T-cell (primary cell): ENCODE measurements around the gene ZNF134. TPM values are rescaled to one million over a fixed set of nuclear protein-coding genes. Genes with fewer than 3 reads are reported as not detected.

Experiments used
- ATAC-seq, 4 experiments: fragments of 200-7000 bp in 3 of 4; fragments of 150-1000 bp in 1 of 4; cut with Tn5 transposase; replicated peaks in 1 of 4; 1 replicate in 3 of 4; 2 replicates in 1 of 4; pipeline ENCODE4 v1.10.0; 2021; ENCODE audit warnings: moderate library complexity in 3 of 4, mild to moderate bottlenecking in 2 of 4, moderate number of reproducible peaks in 1 of 4
- CTCF ChIA-PET, 2 donors: fragments of 300-600 bp; sonication (Branson Sonifier 250); formaldehyde crosslinking; loops; one replicate each; lab custom pipeline; 2022; ENCODE audit warnings: antibody characterized with exemption in 2 of 2; lab: Charles Lee
- POLR2A ChIA-PET, 2 donors: fragments of 300-600 bp; sonication (Branson Sonifier 250); formaldehyde crosslinking; loops; one replicate each; lab custom pipeline; 2022; ENCODE audit warnings: antibody characterized with exemption in 2 of 2; lab: Charles Lee
- DNase-seq, 35 experiments: peaks; one replicate each; pipeline versions ENCODE4 v3.0.0 to v3.0.0-alpha.2; 2013 to 2023
- H3K27ac ChIP-seq: one replicate; pipeline ENCODE4 v1.5.1; 2013; ENCODE audit warnings: low read length
- H3K27me3 ChIP-seq, 2 experiments: replicated peaks in 1 of 2; 1 replicate in 1 of 2; 2 replicates in 1 of 2; pipeline versions ENCODE4 v1.6.1 to v1.7.0; 2013; ENCODE audit warnings: low read length in 1 of 2, mixed read lengths in 1 of 2; ENCODE audit not compliant: control insufficient read depth in 2 of 2, insufficient read depth in 2 of 2; ENCODE audit errors: extremely low read depth in 1 of 2
- H3K36me3 ChIP-seq, 2 donors: 1 replicate in 1 of 2; 2 replicates in 1 of 2; pipeline versions ENCODE4 v1.6.1 to v1.7.0; 2013; ENCODE audit warnings: low read length in 1 of 2; ENCODE audit not compliant: control insufficient read depth in 2 of 2, insufficient read depth in 1 of 2; ENCODE audit errors: extremely low read depth in 1 of 2
- H3K4me1 ChIP-seq, 2 experiments: 1 replicate in 1 of 2; 2 replicates in 1 of 2; pipeline versions ENCODE4 v1.6.1 to v1.7.0; 2013; ENCODE audit warnings: low read length in 2 of 2, mixed read lengths in 1 of 2; ENCODE audit not compliant: insufficient read depth in 2 of 2, control insufficient read depth in 1 of 2; ENCODE audit errors: extremely low read depth in 1 of 2
- H3K4me3 ChIP-seq, 2 donors: 1 replicate in 1 of 2; 2 replicates in 1 of 2; pipeline versions ENCODE4 v1.5.1 to v1.7.0; 2013; ENCODE audit warnings: mild to moderate bottlenecking in 2 of 2, low read length in 1 of 2, moderate library complexity in 1 of 2; ENCODE audit not compliant: control insufficient read depth in 1 of 2; ENCODE audit errors: extremely low read depth in 1 of 2
- H3K9me3 ChIP-seq: 2 replicates; pipeline ENCODE4 v1.7.0; 2013
- H3K27ac Mint-ChIP-seq, 2 donors: one replicate each; pipeline ENCODE4 v1.8.0; 2020 to 2021; ENCODE audit warnings: mild to moderate bottlenecking in 2 of 2, mixed read lengths in 2 of 2
- H3K27me3 Mint-ChIP-seq, 2 donors: one replicate each; pipeline ENCODE4 v1.8.0; 2021 to 2022; ENCODE audit warnings: mixed read lengths in 2 of 2
- H3K36me3 Mint-ChIP-seq: one replicate; pipeline ENCODE4 v1.8.0; 2021; ENCODE audit warnings: mixed read lengths
- H3K4me1 Mint-ChIP-seq, 3 donors: one replicate each; pipeline ENCODE4 v1.8.0; 2020 to 2022; ENCODE audit warnings: mixed read lengths in 3 of 3, mild to moderate bottlenecking in 1 of 3
- H3K4me3 Mint-ChIP-seq, 3 donors: one replicate each; pipeline ENCODE4 v1.8.0; 2020 to 2022; ENCODE audit warnings: mild to moderate bottlenecking in 3 of 3, mixed read lengths in 3 of 3, moderate library complexity in 3 of 3
- H3K9me3 Mint-ChIP-seq, 3 donors: one replicate each; pipeline ENCODE4 v1.8.0; 2020 to 2022; ENCODE audit warnings: mixed read lengths in 3 of 3
- WGBS: methylation state at CpG from one replicate; pipeline ENCODE4 v1.1.5; 2013; ENCODE audit warnings: missing lambda C conversion rate; ENCODE audit not compliant: insufficient coverage; 5-methylcytosine and 5-hydroxymethylcytosine counted together
- total RNA-seq, 35 experiments: library from RNA in 6 of 35; stranded (reverse) in 6 of 35; fragments of 120-200 nt in 1 of 35; gene quantifications; one replicate each; pipeline versions ENCODE4 v1.2.1 to v1.2.4 and lab custom pipeline; 2013 to 2026

ZNF134 gene
- total RNA-seq, 5 donors from 2014 or later (not counting 1 experiment from before 2014, with no cell fraction given), result 16.4 to 31.0 (median 22.3) TPM

GRCh38 chr19:57648331-57649003 is 34.4 kb downstream of the ZNF134 start:
- Histone ChIP-seq H3K9me3 (no peaks in the 10 kb centered on the region), H3K27ac (no peak overlapping the region), H3K4me3 (no peak overlapping the region), H3K36me3 (no peaks in the 10 kb centered on the region), H3K27me3 (peaks cover 0 to 2% of the 10 kb centered on the region in 2 experiments), H3K4me1 (peaks cover 2 to 4% of the 10 kb centered on the region in 2 experiments)
- H3K27me3 Mint-ChIP-seq, result peaks cover 0 to 4% of the 10 kb centered on the region in 2 donors
- ATAC-seq (no peak), DNase-seq (no peak)
- H3K36me3 Mint-ChIP-seq, result peaks cover 20% of the 10 kb centered on the region
- peaks cover 25 to 59% (median 50%) of the 10 kb centered on the region in 3 donors for H3K9me3 Mint-ChIP-seq
- WGBS, result 78% methylated on average over 4 of the region's 6 CpGs
- no peak overlapping the region for H3K27ac Mint-ChIP-seq
- no peak overlapping the region for H3K4me3 Mint-ChIP-seq
- H3K4me1 Mint-ChIP-seq, result peaks cover 4 to 9% (median 8%) of the 10 kb centered on the region in 3 donors
- POLR2A ChIA-PET, result no interaction called here
- CTCF ChIA-PET, result no interaction called here

DNA sequence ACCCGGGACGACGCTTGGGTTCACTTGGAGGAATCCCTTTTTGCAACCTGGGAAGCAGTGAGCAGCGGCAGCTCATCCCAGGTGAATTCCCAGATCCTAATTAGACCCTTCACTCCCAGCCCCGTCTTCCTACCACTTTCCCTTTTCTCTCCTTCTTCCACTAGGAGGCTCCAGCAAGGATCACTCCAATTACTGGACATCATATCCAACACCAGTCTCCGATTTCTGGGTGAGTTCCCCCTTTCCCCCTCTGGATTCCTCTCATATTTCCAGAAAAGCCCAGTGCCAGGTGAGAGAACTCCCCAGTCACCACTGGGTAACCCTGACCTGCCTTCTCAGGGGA is 37.6 kb downstream of the ZNF134 start:
- Histone ChIP-seq H3K4me3 (peak overlapping the region in 1 of 2 donors; percentile 5), H3K4me1 (peaks cover 2 to 4% of the 10 kb centered on the region in 2 experiments), H3K9me3 (no peaks in the 10 kb centered on the region), H3K36me3 (no peaks in the 10 kb centered on the region), H3K27ac (no peak overlapping the region), H3K27me3 (peaks cover 0 to 7% of the 10 kb centered on the region in 2 experiments)
- peaks cover 4 to 9% (median 8%) of the 10 kb centered on the region in 3 donors for H3K4me1 Mint-ChIP-seq
- DNase-seq, result no peak
- ATAC-seq, result no peak
- peaks cover 23 to 29% of the 10 kb centered on the region in 2 donors for H3K27me3 Mint-ChIP-seq
- peaks cover 31% of the 10 kb centered on the region for H3K36me3 Mint-ChIP-seq
- POLR2A ChIA-PET, result no interaction called here
- H3K9me3 Mint-ChIP-seq, result peaks cover 45 to 71% (median 63%) of the 10 kb centered on the region in 3 donors
- peak overlapping the region in 1 of 3 donors; percentile 14 for H3K4me3 Mint-ChIP-seq
- WGBS, result 80% methylated on average over 6 of the region's 6 CpGs
- no peak overlapping the region for H3K27ac Mint-ChIP-seq
- CTCF ChIA-PET, result no interaction called here

GRCh38 chr19:57653689-57654088 is 39.6 kb downstream of the ZNF134 start:
- H3K36me3 ChIP-seq, result no peaks in the 10 kb centered on the region
- ChIA-PET POLR2A (no interaction called here), CTCF (no interaction called here)
- DNase-seq (no peak), ATAC-seq (no peak)
- peaks cover 4 to 9% (median 8%) of the 10 kb centered on the region in 3 donors for H3K4me1 Mint-ChIP-seq
- H3K27ac Mint-ChIP-seq, result no peak overlapping the region
- H3K4me3 ChIP-seq, result no peak overlapping the region
- peaks cover 24 to 33% of the 10 kb centered on the region in 2 donors for H3K27me3 Mint-ChIP-seq
- 75% methylated on average over 1 of the region's 2 CpGs for WGBS
- H3K27me3 ChIP-seq, result peaks cover 0 to 7% of the 10 kb centered on the region in 2 experiments
- no peak overlapping the region for H3K4me3 Mint-ChIP-seq
- H3K9me3 Mint-ChIP-seq, result peaks cover 41 to 59% (median 53%) of the 10 kb centered on the region in 3 donors
- H3K27ac ChIP-seq, result no peak overlapping the region
- peaks cover 26% of the 10 kb centered on the region for H3K36me3 Mint-ChIP-seq
- no peaks in the 10 kb centered on the region for H3K9me3 ChIP-seq
- peaks cover 2 to 4% of the 10 kb centered on the region in 2 experiments for H3K4me1 ChIP-seq

GRCh38 chr19:57655443-57655842 is 41.4 kb downstream of the ZNF134 start:
- 90% methylated on average over 1 of the region's 1 CpG for WGBS

DNA sequence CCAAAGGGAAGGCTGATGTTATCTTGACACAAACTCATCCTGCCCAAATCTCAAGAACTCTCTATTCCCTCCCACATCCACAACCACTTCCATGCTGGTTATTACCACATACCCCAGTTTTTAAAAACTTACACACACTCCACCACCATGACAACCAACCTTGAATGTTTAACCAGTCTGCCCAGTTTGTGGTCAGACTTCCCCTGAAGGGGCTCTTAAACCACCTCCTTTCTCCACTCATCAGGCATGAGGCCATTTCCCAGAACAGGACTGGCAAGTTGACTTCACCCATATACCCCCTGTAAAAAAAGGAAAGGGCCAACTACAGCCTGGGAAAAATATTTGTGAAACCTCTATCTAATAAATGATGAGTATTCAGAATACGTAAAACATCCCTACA is 42.3 kb downstream of the ZNF134 start:
- H3K27me3 Mint-ChIP-seq, result peaks cover 44 to 45% of the 10 kb centered on the region in 2 donors
- H3K4me3 ChIP-seq, result no peak overlapping the region
- POLR2A ChIA-PET, result no interaction called here
- peaks cover 0 to 7% of the 10 kb centered on the region in 2 experiments for H3K27me3 ChIP-seq
- no CpG with 5 or more reads among the region's 1 CpG for WGBS
- H3K27ac Mint-ChIP-seq, result no peak overlapping the region
- H3K36me3 Mint-ChIP-seq, result peaks cover 26% of the 10 kb centered on the region
- no peak for ATAC-seq
- DNase-seq, result no peak
- H3K9me3 Mint-ChIP-seq, result peaks cover 47 to 52% (median 48%) of the 10 kb centered on the region in 3 donors
- H3K4me1 Mint-ChIP-seq, result peaks cover 3 to 7% (median 7%) of the 10 kb centered on the region in 3 donors
- peaks cover 1 to 2% of the 10 kb centered on the region in 2 experiments for H3K4me1 ChIP-seq
- no peaks in the 10 kb centered on the region for H3K9me3 ChIP-seq
- CTCF ChIA-PET, result no interaction called here
- no peaks in the 10 kb centered on the region for H3K36me3 ChIP-seq
- no peak overlapping the region for H3K4me3 Mint-ChIP-seq
- no peak overlapping the region for H3K27ac ChIP-seq

More at GRCh38 chr19:57655443-57655842, 41.4 kb downstream of the ZNF134 start:
- H3K4me1 ChIP-seq, result peaks cover 2 to 4% of the 10 kb centered on the region in 2 experiments
- no peak overlapping the region for H3K27ac Mint-ChIP-seq
- DNase-seq (no peak), ATAC-seq (no peak)
- H3K4me3 ChIP-seq, result no peak overlapping the region
- peaks cover 36 to 39% of the 10 kb centered on the region in 2 donors for H3K27me3 Mint-ChIP-seq
- no peaks in the 10 kb centered on the region for H3K9me3 ChIP-seq
- CTCF ChIA-PET, result no interaction called here
- H3K4me3 Mint-ChIP-seq, result no peak overlapping the region
- peaks cover 0 to 7% of the 10 kb centered on the region in 2 experiments for H3K27me3 ChIP-seq
- POLR2A ChIA-PET, result no interaction called here
- H3K27ac ChIP-seq, result no peak overlapping the region
- peaks cover 44 to 54% (median 48%) of the 10 kb centered on the region in 3 donors for H3K9me3 Mint-ChIP-seq
- no peaks in the 10 kb centered on the region for H3K36me3 ChIP-seq
- peaks cover 26% of the 10 kb centered on the region for H3K36me3 Mint-ChIP-seq
- H3K4me1 Mint-ChIP-seq, result peaks cover 4 to 9% (median 8%) of the 10 kb centered on the region in 3 donors

- Histone ChIP-seq H3K27me3 (peaks cover 11 to 51% of the 10 kb centered on the region in 2 experiments), H3K4me3 (peak overlapping the region in 1 of 2 donors; percentile 58), H3K36me3 (no peaks in the 10 kb centered on the region), H3K9me3 (no peaks in the 10 kb centered on the region), H3K27ac (no peak overlapping the region), H3K4me1 (peaks cover 2 to 9% of the 10 kb centered on the region in 2 experiments)
- DNase-seq (peak in 2 of 35 experiments; percentile 4 to 18), ATAC-seq (peak; percentile 48 to 53 (median 52))
- WGBS, result 6% methylated on average over 63 of the region's 64 CpGs
- Mint-ChIP-seq H3K9me3 (peaks cover 2 to 15% (median 3%) of the 10 kb centered on the region in 3 donors), H3K27ac (no peak overlapping the region), H3K4me1 (peaks cover 8 to 10% (median 9%) of the 10 kb centered on the region in 3 donors), H3K27me3 (peaks cover 40 to 52% of the 10 kb centered on the region in 2 donors), H3K4me3 (peak overlapping the region; percentile 28 to 85 (median 62)), H3K36me3 (no peaks in the 10 kb centered on the region)
- ChIA-PET POLR2A (no interaction called here), CTCF (interaction anchor here in 1 of 2 donors (1.3 kb wide), 1 partner anchor 17 kb away, joined by 3 read pairs; the partner anchor contains the start of gene ZNF551)
Observed at GRCh38 chr19:57664269-57665127, 50.5 kb downstream of the ZNF134 start.
